Measurements from ENCODE around the gene DIP2C.

DNA sequence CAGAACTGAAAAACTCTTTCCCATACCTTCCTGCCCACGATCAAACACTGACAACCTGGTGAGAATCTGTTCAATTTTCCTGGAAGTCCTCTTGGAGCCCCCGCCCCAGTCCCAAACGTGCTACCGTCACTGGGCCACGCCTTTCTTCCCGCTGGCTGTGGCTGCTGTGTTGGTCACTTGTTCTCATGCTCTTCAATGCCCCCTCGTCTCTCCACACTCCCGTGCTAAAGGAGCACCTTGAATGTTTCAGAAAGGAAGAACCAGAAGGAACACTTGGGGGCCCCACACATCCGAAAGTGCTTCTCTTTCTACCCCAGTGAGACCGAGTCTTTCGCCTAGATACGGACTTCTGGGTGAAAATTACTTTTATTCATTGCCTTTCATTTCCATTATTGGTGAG, 215.1 kb downstream of the DIP2C start:
- TF ChIP-seq, protein P1, sequence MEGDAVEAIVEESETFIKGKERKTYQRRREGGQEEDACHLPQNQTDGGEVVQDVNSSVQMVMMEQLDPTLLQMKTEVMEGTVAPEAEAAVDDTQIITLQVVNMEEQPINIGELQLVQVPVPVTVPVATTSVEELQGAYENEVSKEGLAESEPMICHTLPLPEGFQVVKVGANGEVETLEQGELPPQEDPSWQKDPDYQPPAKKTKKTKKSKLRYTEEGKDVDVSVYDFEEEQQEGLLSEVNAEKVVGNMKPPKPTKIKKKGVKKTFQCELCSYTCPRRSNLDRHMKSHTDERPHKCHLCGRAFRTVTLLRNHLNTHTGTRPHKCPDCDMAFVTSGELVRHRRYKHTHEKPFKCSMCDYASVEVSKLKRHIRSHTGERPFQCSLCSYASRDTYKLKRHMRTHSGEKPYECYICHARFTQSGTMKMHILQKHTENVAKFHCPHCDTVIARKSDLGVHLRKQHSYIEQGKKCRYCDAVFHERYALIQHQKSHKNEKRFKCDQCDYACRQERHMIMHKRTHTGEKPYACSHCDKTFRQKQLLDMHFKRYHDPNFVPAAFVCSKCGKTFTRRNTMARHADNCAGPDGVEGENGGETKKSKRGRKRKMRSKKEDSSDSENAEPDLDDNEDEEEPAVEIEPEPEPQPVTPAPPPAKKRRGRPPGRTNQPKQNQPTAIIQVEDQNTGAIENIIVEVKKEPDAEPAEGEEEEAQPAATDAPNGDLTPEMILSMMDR (conservative IDR thresholded peaks at IDR 0.05; ENCODE audit: low read length), result no peak
- TF ChIP-seq EZH2phosphoT487 (IDR thresholded peaks at IDR 0.05; ENCODE audit: borderline replicate concordance), result no peak

Data from Loucy (cell line).